GM23338 (cell line): ENCODE data around the gene SAPCD1. TPM values are rescaled to one million over a fixed set of nuclear protein-coding genes. Genes with fewer than 3 reads are reported as not detected.
A peak's percentile ranks its signal among the peaks of the same experiment; 100 is the strongest.

Source experiments
- ATAC-seq: fragments of 200-7000 bp; cut with Tn5 transposase; 3 replicates; pipeline ENCODE4 v1.9.1; 2020
- DNase-seq: peaks from one replicate; pipeline ENCODE4 v3.0.0-alpha.2; 2015; ENCODE audit warnings: low spot score
- H2AFZ ChIP-seq: fragments of 200-600 bp; sonication (generic); 2 replicates; pipeline ENCODE4 v1.8.0; 2016; ENCODE audit warnings: antibody characterized with exemption, mild to moderate bottlenecking, moderate library complexity
- H3F3A ChIP-seq: fragments of 200-600 bp; sonication (generic); replicated peaks from 2 replicates; pipeline ENCODE4 v1.8.0; 2017; ENCODE audit warnings: antibody characterized with exemption, mixed run types, low read depth
- H3K27ac ChIP-seq: fragments of 200-600 bp; sonication (generic); 2 replicates; pipeline ENCODE4 v1.6.1; 2016; ENCODE audit warnings: low read depth
- H3K27me3 ChIP-seq: fragments of 200-600 bp; sonication (generic); 2 replicates; pipeline ENCODE4 v1.8.0; 2016; ENCODE audit warnings: mild to moderate bottlenecking, mixed run types, moderate library complexity; ENCODE audit not compliant: insufficient read depth
- H3K36me3 ChIP-seq: fragments of 200-600 bp; sonication (generic); 2 replicates; pipeline ENCODE4 v1.8.0; 2016; ENCODE audit warnings: mild to moderate bottlenecking; ENCODE audit not compliant: insufficient read depth
- H3K4me1 ChIP-seq: fragments of 200-600 bp; sonication (generic); 2 replicates; pipeline ENCODE4 v1.8.0; 2016; ENCODE audit warnings: mild to moderate bottlenecking, moderate library complexity; ENCODE audit not compliant: insufficient read depth
- H3K4me2 ChIP-seq: fragments of 200-600 bp; sonication (generic); 2 replicates; pipeline ENCODE4 v1.7.1; 2017; ENCODE audit warnings: mixed run types
- H3K4me3 ChIP-seq: fragments of 200-600 bp; sonication (generic); 2 replicates; pipeline ENCODE4 v1.6.1; 2016; ENCODE audit warnings: mixed run types
- H3K79me2 ChIP-seq: fragments of 200-600 bp; sonication (generic); replicated peaks from 2 replicates; pipeline ENCODE4 v1.8.0; 2017; ENCODE audit warnings: mild to moderate bottlenecking; ENCODE audit not compliant: insufficient read depth
- H3K9me2 ChIP-seq: fragments of 200-600 bp; sonication (generic); 2 replicates; pipeline ENCODE4 v1.8.0; 2017; ENCODE audit not compliant: insufficient read depth
- H4K20me1 ChIP-seq: fragments of 200-600 bp; sonication (generic); replicated peaks from 2 replicates; pipeline ENCODE4 v1.8.0; 2017; ENCODE audit warnings: mild to moderate bottlenecking; ENCODE audit not compliant: insufficient read depth
- H3K27ac Mint-ChIP-seq: 2 replicates; pipeline ENCODE4 v1.8.0; 2020; ENCODE audit warnings: inconsistent platforms, mild to moderate bottlenecking, moderate library complexity, mixed read lengths
- H3K27me3 Mint-ChIP-seq: 3 replicates; pipeline ENCODE4 v1.8.0; 2022; ENCODE audit warnings: low read depth, mild to moderate bottlenecking, moderate library complexity, mixed read lengths, inconsistent platforms; ENCODE audit not compliant: insufficient read depth, poor library complexity
- H3K36me3 Mint-ChIP-seq: 3 replicates; pipeline ENCODE4 v1.8.0; 2021; ENCODE audit warnings: low read depth, mild to moderate bottlenecking, inconsistent platforms, moderate library complexity, mixed read lengths
- H3K4me1 Mint-ChIP-seq: 3 replicates; pipeline ENCODE4 v1.8.0; 2020; ENCODE audit warnings: mild to moderate bottlenecking, inconsistent platforms, mixed read lengths
- H3K4me3 Mint-ChIP-seq: 3 replicates; pipeline ENCODE4 v1.8.0; 2021; ENCODE audit warnings: moderate library complexity, mild to moderate bottlenecking, inconsistent platforms, mixed read lengths
- H3K9me3 Mint-ChIP-seq: 3 replicates; pipeline ENCODE4 v1.8.0; 2020; ENCODE audit warnings: moderate library complexity, mild to moderate bottlenecking, inconsistent platforms, mixed read lengths
- CREB1 ChIP-seq: fragments of 250-450 bp; sonication (Bioruptor Pico); IDR thresholded peaks from 2 replicates; pipeline ENCODE4 v1.5.0; 2020; ENCODE audit warnings: low read depth, mild to moderate bottlenecking, moderate library complexity
- CTCF ChIP-seq, 2 experiments: fragments of 200-600 bp in 1 of 2; sonication (generic) in 1 of 2; conservative IDR thresholded peaks; 2 replicates each; pipeline versions ENCODE4 v1.5.1 to v1.6.1; 2016 to 2017; ENCODE audit warnings: antibody characterized with exemption in 2 of 2, low read depth in 2 of 2, mild to moderate bottlenecking in 2 of 2, moderate library complexity in 1 of 2
- ETS1 ChIP-seq: IDR thresholded peaks from 2 replicates; pipeline ENCODE4 v1.6.1; 2016; ENCODE audit warnings: antibody characterized with exemption
- EZH2 ChIP-seq: fragments of 200-600 bp; sonication (generic); IDR thresholded peaks from one replicate; pipeline ENCODE4 v1.8.0; 2017; ENCODE audit warnings: antibody characterized with exemption, mild to moderate bottlenecking, low read depth; ENCODE audit not compliant: unreplicated experiment
- EZH2phosphoT487 ChIP-seq: fragments of 200-600 bp; sonication (generic); IDR thresholded peaks from one replicate; pipeline ENCODE4 v1.8.1; 2018; ENCODE audit warnings: antibody characterized with exemption; ENCODE audit not compliant: unreplicated experiment
- JUNB ChIP-seq: IDR thresholded peaks from one replicate; pipeline ENCODE4 v1.6.1; 2016; ENCODE audit warnings: antibody characterized with exemption; ENCODE audit not compliant: unreplicated experiment
- NANOG ChIP-seq: IDR thresholded peaks from 2 replicates; pipeline ENCODE4 v1.6.1; 2016; ENCODE audit warnings: antibody characterized with exemption, borderline replicate concordance
- POLR2AphosphoS5 ChIP-seq: IDR thresholded peaks from 2 replicates; pipeline ENCODE4 v1.6.1; 2016; ENCODE audit warnings: antibody characterized with exemption, low read depth
- REST ChIP-seq: IDR thresholded peaks from one replicate; pipeline ENCODE4 v1.6.1; 2018; ENCODE audit warnings: antibody characterized with exemption; ENCODE audit not compliant: unreplicated experiment
- STAT1 ChIP-seq: IDR thresholded peaks from one replicate; pipeline ENCODE4 v1.6.1; 2016; ENCODE audit warnings: antibody characterized with exemption; ENCODE audit not compliant: unreplicated experiment
- ZNF114 ChIP-seq: fragments of 250-450 bp; sonication (Bioruptor Pico); IDR thresholded peaks from 2 replicates; pipeline ENCODE4 v1.5.0; 2020; ENCODE audit warnings: mild to moderate bottlenecking, moderate library complexity
- ZNF331 ChIP-seq: fragments of 250-450 bp; sonication (Bioruptor Pico); IDR thresholded peaks from 2 replicates; pipeline ENCODE4 v1.5.0; 2020; ENCODE audit warnings: low read depth, mild to moderate bottlenecking, moderate library complexity
- ZNF462 ChIP-seq: fragments of 250-450 bp; sonication (Bioruptor Pico); IDR thresholded peaks from 2 replicates; pipeline ENCODE4 v1.5.0; 2020; ENCODE audit warnings: mild to moderate bottlenecking, moderate library complexity
- polyA plus RNA-seq: library from polyadenylated mRNA; unstranded; fragments of >200 nt; fragmentation: Nextera tagmentation; extraction: Ambion mirVana; gene quantifications from 2 replicates; pipeline ENCODE4 v1.2.1, GENCODE V29; 2016
- total RNA-seq: library from RNA; depleted of rRNA; stranded (reverse); fragments of >200 nt; shearing (Covaris generic); gene quantifications from 2 replicates; pipeline ENCODE4 v1.2.3, GENCODE V29; 2014

Gene SAPCD1
- total and polyA plus RNA-seq, 2 experiments from 2014 or later = 3.9 to 5.0 TPM

- H3K4me2 ChIP-seq = peak within 1 kb of the TSS; percentile 97
- H3F3A ChIP-seq = peaks cover 15% of the 10 kb centered on the region
- no peaks in the 10 kb centered on the region for H4K20me1 ChIP-seq
- ATAC-seq (peak; percentile 93), DNase-seq (peak; percentile 98)
- Mint-ChIP-seq H3K4me1 (peaks cover 4% of the 10 kb centered on the region; the same call in 1 of the 3 replicates), H3K36me3 (peaks cover 21% of the 10 kb centered on the region), H3K27ac (peak within 1 kb of the TSS; percentile 93), H3K4me3 (peak within 1 kb of the TSS; percentile 93), H3K9me3 (no peaks in the 10 kb centered on the region), H3K27me3 (peaks cover 9% of the 10 kb centered on the region)
- H3K79me2 ChIP-seq = peaks cover 35% of the 10 kb centered on the region
- no peaks in the 10 kb centered on the region; the same call in 1 of the 2 replicates for H3K36me3 ChIP-seq
- H2AFZ ChIP-seq = peak within 1 kb of the TSS; percentile 96
- H3K27me3 ChIP-seq = no peaks in the 10 kb centered on the region
- TF ChIP-seq POLR2AphosphoS5 (peak; percentile 82), STAT1 (no peak), JUNB (no peak), CREB1 (CRISPR knock-in tag) (peak; percentile 96), REST (no peak), ZNF331 (CRISPR knock-in tag) (no peak), ETS1 (peak; percentile 40; the same call in 1 of the 2 replicates), NANOG (no peak), EZH2phosphoT487 (no peak), EZH2 (no peak), ZNF462 (CRISPR knock-in tag) (no peak), ZNF114 (no peak), CTCF (conservative IDR thresholded peaks at IDR 0.05; ENCODE audit: low read depth in 2 of 2) (peak; percentile 30 to 45)
- peak within 1 kb of the TSS; percentile 96 for H3K4me3 ChIP-seq
- H3K27ac ChIP-seq = peak within 1 kb of the TSS; percentile 97
- H3K4me1 ChIP-seq = peaks cover 7% of the 10 kb centered on the region; the same call in 1 of the 2 replicates
- no peaks in the 10 kb centered on the region for H3K9me2 ChIP-seq
These were observed 44.2 kb downstream of the SAPCD1 start, which contains the start of gene LSM2 for GRCh38 chr6:31806470-31807272. TSS of gene LSM2 (minus strand) at chr6:31806966. CDS start at chr6:31806757, 209 bp downstream.
